ENCODE measurements around the gene ARIH2. TPM values are rescaled to one million over a fixed set of nuclear protein-coding genes. Genes with fewer than 3 reads are reported as not detected.

ARIH2 gene
- total RNA-seq, 1 experiment from 2014 or later: 62.7 TPM

DNA sequence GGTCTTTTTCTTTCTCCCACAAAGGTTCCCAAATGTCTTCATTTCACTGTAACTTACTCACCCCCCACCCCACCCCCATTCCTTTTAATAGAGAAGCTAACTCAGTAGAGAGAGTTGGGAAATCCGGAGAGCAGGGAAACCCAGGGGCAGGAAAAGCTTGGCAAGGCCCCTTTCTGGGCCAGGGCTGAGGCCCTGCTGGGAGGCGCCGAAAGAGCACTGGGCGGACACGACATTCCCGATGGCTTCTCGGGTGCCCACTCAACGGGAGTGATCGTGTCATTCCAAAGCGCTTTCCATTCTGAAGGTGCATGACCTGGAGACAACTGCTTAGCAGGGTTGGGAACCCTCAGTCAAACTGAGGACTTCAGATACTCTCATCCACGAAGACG is 101.3 kb downstream of the ARIH2 start:
- DNase-seq (ENCODE audit: low spot score): no peak

DNA sequence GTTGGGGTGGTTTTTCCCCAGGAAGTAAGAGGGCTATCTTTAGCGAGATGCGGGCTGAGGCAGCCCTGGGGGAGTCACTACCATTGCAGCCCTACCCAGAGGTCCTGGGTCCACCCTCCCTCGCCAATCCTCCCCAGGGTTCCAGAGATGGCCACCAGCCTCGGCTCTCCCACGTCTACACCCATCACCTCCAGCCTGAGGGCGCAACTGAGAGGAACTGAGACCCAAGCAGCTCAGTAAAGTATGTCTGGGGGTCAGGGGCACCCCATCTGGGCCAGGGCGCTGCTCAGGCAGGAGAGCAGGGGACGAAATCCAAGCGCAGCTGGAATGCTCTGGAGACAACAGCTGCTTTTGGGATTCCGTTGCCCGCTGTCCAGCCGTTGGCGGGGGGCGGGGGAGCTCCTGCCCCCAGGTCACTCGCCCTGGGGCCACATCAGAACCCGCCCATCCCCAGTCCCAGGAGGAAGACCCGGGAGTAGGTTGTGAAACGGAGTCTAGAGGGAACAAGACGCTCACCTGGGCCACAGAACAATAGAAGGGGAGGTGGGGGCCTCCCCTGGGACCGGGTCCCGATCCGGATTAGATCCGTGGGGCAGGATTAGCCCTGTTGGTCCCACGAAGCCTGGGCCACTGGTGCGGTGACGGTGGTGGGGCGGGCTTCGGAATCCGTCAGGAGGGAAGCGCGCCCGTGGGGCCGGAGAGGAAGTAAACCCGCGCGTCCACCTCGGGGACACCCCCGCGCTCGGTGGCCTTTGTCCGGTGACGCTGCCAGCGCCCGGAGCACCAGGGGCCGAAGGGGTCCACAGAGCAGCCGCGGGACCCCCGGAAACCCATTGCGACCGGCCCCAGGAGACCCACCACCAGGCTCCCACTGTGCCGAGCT is 101.9 kb downstream of the ARIH2 start:
- no peak for DNase-seq (ENCODE audit: low spot score)

DNA sequence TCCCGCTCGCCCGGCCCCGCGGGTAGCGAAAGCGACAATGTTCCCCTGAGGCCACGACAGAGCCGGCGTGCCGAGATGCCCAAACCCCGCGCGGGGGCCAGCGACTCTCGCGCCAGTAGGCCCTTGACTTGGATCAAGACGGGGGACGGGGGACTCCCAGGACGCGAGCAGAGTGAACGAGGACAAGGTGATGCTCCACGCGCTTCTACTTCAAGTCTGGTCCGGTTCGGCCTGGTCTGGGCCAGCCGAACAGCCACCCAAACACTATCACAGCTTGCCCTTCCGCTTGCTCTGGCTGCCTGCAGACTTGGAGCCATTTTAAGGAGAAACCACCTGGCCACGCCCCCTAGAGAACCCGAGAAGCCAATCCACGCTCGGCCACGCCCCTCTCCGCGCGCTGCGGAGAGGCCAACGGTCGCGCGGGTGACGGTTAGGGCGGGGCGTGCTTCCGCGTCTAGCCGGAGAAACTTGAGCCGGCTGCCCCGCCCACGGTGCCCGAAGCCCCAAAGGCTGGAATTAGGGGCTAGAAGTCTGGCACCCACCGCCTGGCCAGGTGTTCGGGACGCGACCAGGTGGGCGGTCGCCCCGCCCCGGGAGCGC is 102.7 kb downstream of the ARIH2 start:
- peak; percentile 90 for DNase-seq (ENCODE audit: low spot score)

DNA sequence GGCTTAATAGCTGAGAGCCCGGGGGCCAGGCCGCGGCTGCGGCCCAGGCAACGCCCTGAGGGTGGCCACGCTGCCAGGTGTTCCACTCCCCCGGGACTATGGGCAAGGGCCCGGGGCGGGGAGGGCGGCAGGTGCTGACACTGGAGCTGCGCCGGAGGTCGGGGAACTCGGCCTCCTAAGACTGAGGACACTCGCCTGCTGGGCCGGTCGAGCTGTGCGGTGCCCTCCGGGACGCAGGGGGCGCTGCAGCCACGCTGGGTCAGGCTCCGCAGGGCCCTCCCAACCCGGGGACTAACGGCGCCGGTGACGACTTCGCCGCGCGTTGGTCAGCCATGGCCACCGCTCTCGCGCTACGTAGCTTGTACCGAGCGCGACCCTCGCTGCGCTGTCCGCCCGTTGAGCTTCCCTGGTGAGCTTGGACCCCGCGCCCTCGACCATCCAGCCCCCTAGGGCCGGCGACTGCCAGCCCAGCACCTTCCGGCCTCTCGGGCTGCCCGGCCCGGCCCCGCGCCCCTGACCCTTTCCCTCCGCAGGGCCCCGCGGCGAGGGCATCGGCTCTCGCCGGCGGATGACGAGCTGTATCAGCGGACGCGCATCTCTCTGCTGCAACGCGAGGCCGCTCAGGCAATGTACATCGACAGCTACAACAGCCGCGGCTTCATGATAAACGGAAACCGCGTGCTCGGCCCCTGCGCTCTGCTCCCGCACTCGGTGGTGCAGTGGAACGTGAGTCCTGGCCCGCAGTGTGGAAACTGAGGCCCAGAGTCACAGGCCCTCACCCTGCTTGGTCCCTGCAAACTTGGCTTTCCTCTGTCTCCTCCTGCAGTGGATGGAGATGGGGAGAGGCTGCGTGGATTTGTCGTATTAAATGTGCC is 103.4 kb downstream of the ARIH2 start, which contains the start of gene NDUFAF3:
Gene NDUFAF3 (plus strand): TSS at position 309 of the 875 bp plus-strand sequence. CDS start 24 bp downstream, at position 333.
- peak; percentile 86 for DNase-seq (ENCODE audit: low spot score)

DNA sequence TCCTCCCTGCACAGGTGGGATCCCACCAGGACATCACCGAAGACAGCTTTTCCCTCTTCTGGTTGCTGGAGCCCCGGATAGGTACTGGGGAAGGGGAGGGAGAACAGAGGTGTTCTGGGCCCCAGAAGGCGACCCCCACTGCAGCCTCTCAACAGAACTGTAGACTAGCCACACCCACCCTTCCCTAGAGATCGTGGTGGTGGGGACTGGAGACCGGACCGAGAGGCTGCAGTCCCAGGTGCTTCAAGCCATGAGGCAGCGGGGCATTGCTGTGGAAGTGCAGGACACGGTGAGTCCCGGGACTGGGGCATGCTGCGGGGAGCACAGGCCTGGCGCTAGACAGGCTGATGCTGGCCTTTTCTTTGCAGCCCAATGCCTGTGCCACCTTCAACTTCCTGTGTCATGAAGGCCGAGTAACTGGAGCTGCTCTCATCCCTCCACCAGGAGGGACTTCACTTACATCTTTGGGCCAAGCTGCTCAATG is 104.1 kb downstream of the ARIH2 start:
- DNase-seq (ENCODE audit: low spot score): no peak

DNA sequence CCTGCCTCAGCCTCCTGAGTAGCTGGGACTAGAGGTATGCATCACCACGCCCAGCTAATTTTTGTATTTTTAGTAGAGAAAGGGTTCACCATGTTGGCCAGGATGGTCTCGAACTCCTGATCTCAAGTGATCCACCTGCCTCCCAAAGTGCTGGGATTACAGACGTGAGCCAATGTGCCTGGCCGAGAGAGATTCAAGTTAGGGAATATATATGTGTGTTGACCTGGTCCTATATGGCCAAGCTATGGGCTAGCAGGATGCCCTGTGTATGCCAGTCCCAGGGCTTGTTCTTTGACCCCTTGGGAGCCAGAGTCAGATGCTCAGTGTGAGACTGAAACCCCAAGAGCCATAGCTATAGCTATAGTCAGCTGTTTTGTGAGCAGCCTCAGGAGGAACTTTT is 105.1 kb downstream of the ARIH2 start:
- no peak for DNase-seq (ENCODE audit: low spot score)

DNA sequence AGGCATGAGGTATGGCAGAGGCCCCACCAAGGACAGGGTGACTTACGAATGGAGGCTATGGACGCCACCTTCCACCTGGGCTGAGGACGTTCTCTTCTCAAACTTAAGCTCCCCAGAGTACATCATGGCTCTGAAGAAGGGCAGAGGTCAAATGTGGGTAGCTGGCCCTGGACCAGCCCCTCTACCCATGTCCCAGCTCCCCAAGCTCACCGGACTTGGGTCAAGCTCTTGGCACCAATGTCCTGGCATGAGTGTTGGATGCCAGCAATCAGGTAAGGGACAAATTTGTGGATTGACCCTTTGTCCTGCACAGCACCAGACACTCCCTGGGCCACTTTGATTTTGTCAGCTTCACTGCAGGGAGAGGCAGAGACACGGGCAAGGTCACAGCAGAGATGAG is 105.8 kb downstream of the ARIH2 start:
- DNase-seq (ENCODE audit: low spot score): no peak

DNA sequence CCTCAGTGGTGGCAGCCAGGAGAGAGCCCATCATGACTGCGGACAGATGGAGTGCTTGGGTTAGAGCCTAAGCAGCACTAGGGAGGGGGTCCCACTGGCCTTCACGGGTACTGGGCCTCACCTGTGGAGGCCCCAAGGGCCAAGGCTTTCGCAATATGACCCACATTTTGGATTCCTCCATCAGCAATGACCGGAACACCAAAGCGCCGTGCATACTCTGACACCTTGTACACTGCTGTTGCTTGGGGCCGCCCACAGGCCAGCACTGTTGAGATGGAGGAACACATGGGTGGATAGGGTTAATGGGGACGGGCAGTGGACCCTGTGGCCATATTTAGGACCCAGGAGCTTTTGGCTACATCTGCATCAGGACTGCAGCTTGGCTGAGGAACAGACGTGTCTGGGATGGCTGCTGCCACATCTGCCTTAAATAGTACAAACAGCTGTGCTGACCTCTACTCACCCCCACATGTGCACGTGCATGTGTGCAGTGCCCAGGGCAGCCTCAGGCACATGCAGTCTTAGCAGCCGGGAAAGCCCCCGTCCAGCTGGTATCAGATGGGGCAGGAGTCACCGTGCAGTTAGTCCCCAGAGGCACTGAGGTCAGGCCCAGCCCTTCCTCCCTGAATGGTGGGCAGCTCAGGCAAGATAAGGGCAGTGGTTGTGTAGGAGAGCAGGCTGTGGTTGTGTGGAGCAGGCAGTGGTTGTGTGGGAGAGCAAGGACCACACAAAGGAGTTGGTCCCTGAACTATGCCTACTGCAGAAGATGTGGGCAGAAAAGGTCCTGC is 106.6 kb downstream of the ARIH2 start:
- DNase-seq (ENCODE audit: low spot score): no peak

DNA sequence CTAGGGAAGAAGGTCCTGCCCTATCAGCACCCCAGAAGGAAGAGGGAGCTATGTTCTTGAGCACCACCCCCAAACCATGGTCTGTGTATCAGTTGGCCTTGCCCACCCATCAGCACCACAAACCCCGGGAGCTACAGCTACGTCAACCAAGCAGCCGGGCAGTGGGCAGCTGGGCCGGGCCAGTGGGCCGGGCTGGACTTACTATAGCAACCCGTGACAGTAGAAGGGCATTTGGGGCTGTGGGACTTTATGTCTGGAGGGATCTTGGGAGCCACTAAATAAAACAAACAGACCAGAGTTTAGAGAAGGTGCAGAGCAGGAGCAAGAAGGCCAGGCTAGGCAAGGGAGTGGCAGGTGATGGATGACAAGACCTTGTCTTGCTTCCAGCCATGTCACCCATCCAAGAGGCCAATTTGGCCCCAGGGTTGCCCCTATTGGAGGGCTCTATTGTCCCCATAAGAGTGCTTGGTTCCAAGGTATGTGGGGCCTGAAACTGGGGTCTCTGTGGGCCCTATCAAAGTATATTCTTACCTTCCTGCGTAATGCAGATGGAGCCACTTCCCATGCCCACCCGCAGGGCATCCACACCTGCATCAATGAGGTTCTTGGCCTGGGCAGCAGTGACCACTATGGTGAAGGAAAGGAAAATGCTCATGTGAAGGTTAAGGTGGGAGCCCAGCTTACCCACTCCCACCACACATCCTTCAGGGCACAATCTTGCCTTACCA is 107.3 kb downstream of the ARIH2 start:
- DNase-seq (ENCODE audit: low spot score): no peak

DNA sequence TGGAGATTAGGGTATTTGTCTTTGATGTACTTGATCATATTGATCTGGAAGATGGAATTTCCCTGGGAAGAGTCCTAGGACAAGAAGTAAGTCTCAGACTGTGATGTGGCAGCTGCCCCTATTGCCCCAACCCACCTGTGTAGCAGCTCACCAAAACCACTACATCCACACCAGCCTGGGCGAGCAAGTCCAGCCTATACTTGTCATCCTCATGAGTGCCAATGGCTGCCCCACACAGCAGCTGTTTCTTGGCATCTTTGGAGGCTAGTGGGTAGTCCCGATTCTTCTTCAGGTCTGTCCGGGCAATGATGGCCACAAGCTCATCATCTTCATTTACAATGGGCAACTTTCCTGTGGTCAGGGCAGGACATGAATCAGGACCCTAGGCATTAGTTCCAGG is 107.9 kb downstream of the ARIH2 start:
- no peak for DNase-seq (ENCODE audit: low spot score)

DNA sequence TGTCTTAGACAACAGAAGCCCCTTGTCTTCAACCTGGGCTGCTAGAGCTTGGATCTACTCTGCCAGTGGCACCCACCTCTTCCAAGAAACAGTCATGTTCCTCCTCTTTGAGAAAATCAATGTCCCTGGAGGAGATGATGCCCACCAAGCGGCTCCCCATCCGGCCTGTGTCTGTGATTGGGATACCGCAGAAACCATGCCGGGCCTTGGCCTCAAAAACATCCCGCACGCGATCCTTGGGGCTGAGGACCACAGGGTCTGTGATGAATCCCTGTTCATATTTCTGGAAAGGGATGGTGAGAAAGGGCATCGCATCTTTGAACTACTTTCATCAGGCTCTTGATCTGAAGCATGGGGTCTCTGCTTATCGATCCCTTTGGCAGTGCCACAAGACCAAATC is 109.0 kb downstream of the ARIH2 start:
- no peak for DNase-seq (ENCODE audit: low spot score)

DNA sequence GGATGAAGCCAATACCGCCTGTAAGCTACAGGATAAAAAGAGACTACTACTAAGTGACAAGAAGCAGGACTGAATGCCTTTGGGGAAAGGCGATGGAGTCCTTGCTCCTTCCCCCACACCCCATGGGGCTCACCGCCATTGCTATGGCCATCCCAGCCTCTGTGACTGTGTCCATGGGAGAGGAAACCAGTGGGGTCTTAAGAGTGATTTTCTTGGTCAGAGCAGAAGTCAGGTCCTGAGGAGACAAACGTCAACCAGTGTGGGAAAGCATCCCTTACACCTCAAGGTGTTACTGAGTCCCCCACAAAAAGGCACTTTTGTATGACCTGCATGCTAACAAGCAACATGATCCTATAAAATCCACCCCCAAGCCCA is 109.6 kb downstream of the ARIH2 start:
- no peak for DNase-seq (ENCODE audit: low spot score)

DNA sequence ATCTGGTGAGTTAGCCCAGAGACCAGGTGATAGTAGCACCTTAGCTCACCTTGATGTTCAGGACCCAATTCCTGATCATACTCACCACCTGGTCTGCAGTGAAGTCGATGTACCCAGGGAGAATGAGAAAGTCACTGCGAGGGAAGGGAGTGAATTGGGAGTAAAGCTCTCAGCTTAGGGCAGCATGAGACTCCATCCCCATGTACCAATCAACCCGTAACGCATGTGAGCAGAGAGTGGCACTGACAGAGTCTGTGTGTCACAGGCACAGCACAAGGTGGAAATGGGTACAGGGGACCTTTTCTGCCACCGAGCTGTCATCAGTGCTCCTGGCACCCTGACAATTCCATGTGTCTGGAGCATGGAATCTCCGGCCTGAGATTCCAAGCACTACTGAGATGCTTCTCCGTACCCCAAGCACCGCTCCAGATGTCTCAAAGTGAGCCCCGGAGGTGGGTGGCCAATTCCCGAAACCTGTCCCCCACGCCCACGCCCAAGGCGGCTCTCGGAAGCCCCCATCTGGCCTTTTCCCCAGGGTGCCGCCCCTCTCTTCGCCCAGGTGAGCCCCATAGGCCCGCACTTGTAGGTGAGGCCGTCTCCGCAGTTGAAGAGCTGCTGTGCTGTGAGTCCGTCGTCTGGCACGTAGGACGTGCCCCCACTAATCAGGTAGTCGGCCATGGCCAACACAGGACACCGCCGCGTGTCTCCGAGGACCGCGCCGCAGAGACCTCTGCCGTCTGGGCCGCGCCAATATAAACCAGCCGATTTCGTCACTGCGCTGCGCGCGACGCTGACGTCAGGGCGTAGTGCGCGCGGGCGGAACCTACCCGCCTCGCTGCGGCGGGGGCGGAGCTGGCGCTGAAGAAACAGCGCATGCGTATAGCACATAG is 110.3 kb downstream of the ARIH2 start, which contains the start of gene IMPDH2:
Gene IMPDH2 (minus strand): TSS at position 726 of the 890 bp plus-strand sequence. CDS start 48 bp downstream, at position 678.
- peak; percentile 84 for DNase-seq (ENCODE audit: low spot score)

DNA sequence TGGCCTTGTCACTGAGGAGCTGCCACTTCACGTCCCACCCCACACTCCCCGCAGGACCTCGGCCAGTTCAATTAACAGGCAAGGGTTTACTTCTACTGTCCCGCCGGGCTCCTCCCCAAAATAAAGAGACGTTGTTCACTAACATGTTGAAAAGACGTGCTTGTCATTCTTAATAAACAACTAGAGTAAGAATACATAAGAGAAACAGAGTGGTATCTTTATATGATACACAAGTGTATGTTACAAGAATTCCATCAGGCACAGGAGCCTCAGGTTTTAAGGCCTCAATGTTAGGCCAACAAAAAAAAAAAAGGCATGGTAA is 110.9 kb downstream of the ARIH2 start:
- DNase-seq (ENCODE audit: low spot score): no peak

DNA sequence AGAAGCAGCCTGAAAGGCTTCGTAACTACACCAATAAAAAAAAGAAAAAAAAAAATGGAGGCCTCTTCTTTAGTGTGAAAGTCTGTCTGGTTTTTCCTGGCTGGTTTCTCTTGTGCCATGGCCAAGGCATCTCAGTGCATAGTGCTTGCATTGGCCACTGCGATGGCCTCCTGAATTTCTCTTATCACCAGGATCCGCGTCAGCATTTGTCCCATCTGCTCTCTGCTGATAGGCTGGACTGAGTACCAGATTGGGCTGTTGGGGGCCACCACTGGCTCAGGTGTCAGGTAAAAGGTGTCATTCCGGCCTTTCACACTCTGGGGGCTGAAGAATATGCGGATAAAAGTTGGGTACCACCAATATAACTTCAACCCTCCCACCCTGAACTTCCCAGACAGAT is 111.7 kb downstream of the ARIH2 start:
- DNase-seq (ENCODE audit: low spot score): no peak

DNA sequence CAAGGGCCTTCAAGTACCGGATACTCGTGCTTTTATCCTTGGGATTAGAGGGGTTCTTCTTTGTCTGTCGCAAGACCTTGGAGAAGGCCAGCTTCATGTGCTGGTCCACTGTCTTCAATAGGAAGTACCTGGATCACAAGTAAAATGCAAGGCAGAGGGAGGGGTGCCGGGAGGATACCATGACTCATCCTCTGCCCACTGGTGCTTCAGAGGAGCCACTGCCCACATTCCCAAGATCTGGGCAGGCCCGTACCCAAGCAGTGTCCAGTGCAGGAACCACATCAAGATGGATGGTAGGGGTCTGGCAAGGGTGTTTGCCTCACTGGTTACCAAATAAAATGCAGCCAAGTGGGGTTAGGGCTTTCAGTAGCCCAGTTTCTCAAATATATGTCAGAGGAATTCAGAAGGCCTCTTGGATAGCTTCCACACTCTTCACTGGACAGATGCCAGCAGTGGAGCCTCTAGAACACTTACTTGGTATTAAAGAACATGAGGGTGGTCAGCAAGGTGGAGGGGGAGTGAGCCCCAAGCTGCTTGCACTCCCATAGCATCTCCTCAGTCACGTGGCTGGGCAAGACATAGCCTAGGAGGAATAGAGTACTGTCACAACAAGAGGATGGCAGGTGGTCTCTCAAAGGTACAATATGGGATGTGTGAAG is 114.1 kb downstream of the ARIH2 start:
- DNase-seq (ENCODE audit: low spot score): no peak

DNA sequence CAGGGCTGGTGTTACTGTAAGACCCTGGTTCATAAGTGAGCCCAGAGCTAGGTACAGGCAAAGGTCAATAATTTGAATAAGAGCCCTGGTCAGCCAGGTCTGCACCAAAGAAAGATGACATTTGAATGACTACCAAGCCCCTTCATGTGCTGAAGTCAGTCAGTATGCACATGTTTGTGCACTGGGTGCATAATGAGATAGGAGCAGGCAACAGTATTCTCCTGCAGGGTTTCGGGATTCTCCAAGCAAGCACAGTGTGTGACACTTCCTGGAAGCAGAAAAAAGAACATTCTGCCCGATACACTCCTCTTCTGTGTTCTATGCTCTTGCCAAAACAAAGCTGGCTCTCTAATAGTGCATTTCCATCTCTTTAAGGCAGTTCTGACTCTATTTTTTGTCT is 116.0 kb downstream of the ARIH2 start:
- no peak for DNase-seq (ENCODE audit: low spot score)

DNA sequence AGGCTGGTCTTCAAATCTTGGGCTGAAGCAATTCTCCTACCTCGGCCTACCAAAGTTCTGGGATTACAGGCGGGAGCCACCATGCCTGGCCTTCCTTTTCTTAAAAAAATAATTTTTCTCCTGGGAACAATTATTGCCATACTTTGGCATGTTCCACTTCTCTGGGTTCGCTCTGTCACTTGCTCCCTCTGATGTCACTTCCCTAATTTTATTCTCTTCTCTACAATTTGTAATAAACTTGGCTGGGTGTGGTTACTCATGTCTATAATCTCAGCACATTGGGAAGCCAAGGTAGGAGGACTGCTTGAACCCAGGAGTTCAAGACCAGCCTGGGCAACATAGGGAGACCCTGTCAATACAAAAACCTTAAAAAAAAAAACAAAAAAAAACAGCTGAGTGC is 116.6 kb downstream of the ARIH2 start:
- DNase-seq (ENCODE audit: low spot score): no peak

Data from H4 (cell line).